HG02943 (cell line): ENCODE data around the gene ABTB2.
A peak's percentile ranks its signal among the peaks of the same experiment; 100 is the strongest.

Experiments
- ATAC-seq: cut with Tn5 transposase; IDR thresholded peaks from one replicate; pipeline ENCODE4 v1.9.1; 2021; ENCODE audit warnings: mild to moderate bottlenecking, low read depth, moderate library complexity; ENCODE audit not compliant: unreplicated experiment

Gene ABTB2

GRCh38 chr11:34363363-34364084 lies 5.7 kb upstream of the ABTB2 start:
- no peak for ATAC-seq

- ATAC-seq: no peak
Measured at GRCh38 chr11:34360046-34360445, 2.2 kb upstream of the ABTB2 start.

- no peak for ATAC-seq
Measured at GRCh38 chr11:34359548-34359891, 1.7 kb upstream of the ABTB2 start.

GRCh38 chr11:34358728-34359547 lies 1.1 kb upstream of the ABTB2 start:
- ATAC-seq: no peak

- no peak for ATAC-seq
Measured at GRCh38 chr11:34358258-34358727, 483 bp upstream of the ABTB2 start.

GRCh38 chr11:34356913-34357700 lies 703 bp downstream of the ABTB2 start:
- peak; percentile 16 for ATAC-seq

- no peak for ATAC-seq
Measured at GRCh38 chr11:34356576-34356912, 1.3 kb downstream of the ABTB2 start.

- ATAC-seq: no peak
Measured at GRCh38 chr11:34356130-34356529, 1.7 kb downstream of the ABTB2 start.

GRCh38 chr11:34355726-34356125 lies 2.1 kb downstream of the ABTB2 start:
- no peak for ATAC-seq

GRCh38 chr11:34354782-34355181 lies 3.0 kb downstream of the ABTB2 start:
- no peak for ATAC-seq

- ATAC-seq: no peak
Measured at GRCh38 chr11:34353881-34354280, 3.9 kb downstream of the ABTB2 start.

GRCh38 chr11:34351687-34352469 lies 5.9 kb downstream of the ABTB2 start:
- ATAC-seq: no peak

- no peak for ATAC-seq
Measured at GRCh38 chr11:34351051-34351450, 6.8 kb downstream of the ABTB2 start.

- no peak for ATAC-seq
Measured at GRCh38 chr11:34349882-34350281, 7.9 kb downstream of the ABTB2 start.

- ATAC-seq: no peak
Measured at GRCh38 chr11:34348919-34349318, 8.9 kb downstream of the ABTB2 start.

- ATAC-seq: no peak
Measured at GRCh38 chr11:34348096-34348495, 9.7 kb downstream of the ABTB2 start.

GRCh38 chr11:34346551-34346950 lies 11.3 kb downstream of the ABTB2 start:
- ATAC-seq: no peak

- ATAC-seq: no peak
Measured at GRCh38 chr11:34345991-34346480, 11.8 kb downstream of the ABTB2 start.

- no peak for ATAC-seq
Measured at GRCh38 chr11:34345540-34345876, 12.3 kb downstream of the ABTB2 start.

GRCh38 chr11:34344768-34345539 lies 12.9 kb downstream of the ABTB2 start:
- no peak for ATAC-seq
